H1 (cell line): ENCODE results near the gene PLEKHG3.

Experiments used
- KDM1A ChIP-seq: fragments of 200-600, 300-600 bp; sonication (generic); IDR thresholded peaks from 2 replicates; pipeline ENCODE4 v1.7.1; 2016; ENCODE audit warnings: mild to moderate bottlenecking, low read length, borderline replicate concordance
- POLR2A ChIP-seq, 2 experiments: IDR thresholded peaks; 1 replicate in 1 of 2; 2 replicates in 1 of 2; pipeline ENCODE4 v1.6.1; 2011; ENCODE audit warnings: low read depth in 2 of 2, low read length in 2 of 2, mild to moderate bottlenecking in 2 of 2; ENCODE audit errors: control extremely low read depth in 1 of 2

DNA sequence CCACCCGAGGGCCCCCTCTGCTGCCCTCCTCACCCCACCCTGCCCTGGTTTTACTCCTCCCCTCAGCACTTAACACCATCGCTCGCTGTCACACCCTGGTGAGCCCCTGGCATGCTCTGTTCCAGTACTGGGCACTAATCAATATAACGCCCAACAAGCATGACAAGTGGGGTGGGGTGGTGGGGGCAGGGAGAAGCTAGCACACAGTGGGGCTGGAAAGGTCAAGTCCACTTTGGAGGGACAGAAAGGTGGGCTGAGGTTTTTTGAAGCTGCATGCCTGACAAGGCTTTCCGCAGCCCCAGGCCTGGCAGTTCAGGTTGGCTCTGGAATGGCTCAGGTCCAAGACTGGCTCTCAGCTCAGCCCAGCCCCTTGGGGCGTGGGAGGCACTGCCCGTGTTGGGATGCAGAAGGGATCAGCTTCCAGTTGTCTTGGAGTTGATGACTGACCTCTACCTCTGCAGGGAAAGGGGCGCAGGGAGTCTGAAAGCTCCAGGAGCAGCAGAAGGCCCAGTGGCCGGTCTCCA, 34.1 kb downstream of the PLEKHG3 start:
- TF ChIP-seq KDM1A (no peak), POLR2A (IDR thresholded peaks at IDR 0.05; ENCODE audit: control extremely low read depth in 1 of 2, low read depth in 2 of 2, low read length in 2 of 2) (no peak)
